H1 (cell line): Measurements from ENCODE around the gene C16orf87. TPM values are rescaled to one million over a fixed set of nuclear protein-coding genes. Genes with fewer than 3 reads are reported as not detected.

Source experiments
- CTCF ChIA-PET: fragments of 300-600 bp; sonication (Branson Sonifier 250); formaldehyde crosslinking; loops from one replicate; lab custom pipeline; 2021; ENCODE audit not compliant: partially characterized antibody; lab: Charles Lee
- POLR2A ChIA-PET: fragments of 300-600 bp; sonication (Branson Sonifier 250); formaldehyde crosslinking; loops from one replicate; lab custom pipeline; 2021; ENCODE audit warnings: inconsistent platforms; ENCODE audit not compliant: partially characterized antibody; lab: Charles Lee
- DNase-seq, 2 experiments: peaks; one replicate each; pipeline versions ENCODE4 v3.0.0 to v3.0.0-alpha.2; 2010 to 2022; ENCODE audit warnings: low spot score in 2 of 2, low read depth in 1 of 2, mixed read lengths in 1 of 2
- FAIRE-seq: peaks from 2 replicates; lab custom pipeline; 2011; peaks lifted over from hg19 to GRCh38; lab: Jason Lieb, UNC
- H2AFZ ChIP-seq: 2 replicates; pipeline ENCODE4 v1.8.1; 2012; ENCODE audit warnings: low read length, inconsistent platforms
- H2AK5ac ChIP-seq: 2 replicates; pipeline ENCODE4 v1.6.1; 2013; ENCODE audit warnings: low read depth, low read length
- H2BK120ac ChIP-seq: replicated peaks from 2 replicates; pipeline ENCODE3; 2013; ENCODE audit warnings: low read depth, low read length, inconsistent platforms
- H2BK12ac ChIP-seq: 2 replicates; pipeline ENCODE4 v1.6.1; 2013; ENCODE audit warnings: low read depth, low read length
- H2BK15ac ChIP-seq: 2 replicates; pipeline ENCODE4 v1.6.1; 2013; ENCODE audit warnings: low read length
- H2BK20ac ChIP-seq: 2 replicates; pipeline ENCODE4 v1.6.1; 2013; ENCODE audit warnings: low read length
- H2BK5ac ChIP-seq: 2 replicates; pipeline ENCODE4 v1.6.1; 2013; ENCODE audit warnings: low read depth, low read length
- H3K14ac ChIP-seq: 2 replicates; pipeline ENCODE4 v1.6.1; 2013; ENCODE audit warnings: inconsistent platforms; ENCODE audit not compliant: insufficient read length
- H3K18ac ChIP-seq: 2 replicates; pipeline ENCODE4 v1.6.1; 2013; ENCODE audit warnings: low read length; ENCODE audit errors: extremely low read depth
- H3K23ac ChIP-seq: 2 replicates; pipeline ENCODE4 v1.6.1; 2013; ENCODE audit warnings: inconsistent platforms; ENCODE audit not compliant: insufficient read length
- H3K23me2 ChIP-seq: 2 replicates; pipeline ENCODE4 v1.6.1; 2013; ENCODE audit warnings: low read depth, low read length
- H3K27ac ChIP-seq: 2 replicates; pipeline ENCODE4 v1.6.1; 2011; ENCODE audit warnings: low read depth, low read length, inconsistent platforms
- H3K27me3 ChIP-seq, 4 experiments: replicated peaks in 1 of 4; 1 replicate in 1 of 4; 2 replicates in 3 of 4; pipeline versions ENCODE4 v1.6.1 to v1.8.1; 2011 to 2013; ENCODE audit warnings: low read length in 3 of 4, mild to moderate bottlenecking in 3 of 4, inconsistent platforms in 2 of 4, mixed read lengths in 2 of 4, moderate library complexity in 1 of 4; ENCODE audit not compliant: control insufficient read depth in 3 of 4, insufficient read depth in 3 of 4; ENCODE audit errors: extremely low read depth in 1 of 4
- H3K36me3 ChIP-seq, 4 experiments: 2 replicates each; pipeline versions ENCODE4 v1.6.1 to v1.8.1; 2011 to 2013; ENCODE audit warnings: mild to moderate bottlenecking in 4 of 4, low read length in 3 of 4, moderate library complexity in 2 of 4, control low read depth in 1 of 4, inconsistent platforms in 1 of 4; ENCODE audit not compliant: insufficient read depth in 4 of 4, control insufficient read depth in 2 of 4
- H3K4ac ChIP-seq: replicated peaks from 2 replicates; pipeline ENCODE3; 2013; ENCODE audit warnings: low read length, low read depth, mixed read lengths, inconsistent platforms; ENCODE audit not compliant: insufficient read length
- H3K4me1 ChIP-seq, 4 experiments: replicated peaks in 1 of 4; 1 replicate in 1 of 4; 2 replicates in 3 of 4; pipeline versions ENCODE4 v1.6.1 to v1.8.1; 2011 to 2013; ENCODE audit warnings: low read length in 3 of 4, inconsistent platforms in 2 of 4, mixed read lengths in 1 of 4; ENCODE audit not compliant: insufficient read depth in 4 of 4, control insufficient read depth in 3 of 4
- H3K4me2 ChIP-seq, 2 experiments: 2 replicates each; pipeline versions ENCODE4 v1.6.1 to v1.8.1; 2011 to 2013; ENCODE audit warnings: low read depth in 2 of 2, low read length in 2 of 2, control low read depth in 1 of 2, inconsistent platforms in 1 of 2, mild to moderate bottlenecking in 1 of 2; ENCODE audit not compliant: insufficient read depth in 1 of 2
- H3K4me3 ChIP-seq, 4 experiments: fragments of 200-600, 300-600 bp in 1 of 4; sonication (generic), shearing (Covaris generic), sonication (Bioruptor Twin) in 1 of 4; 2 replicates each; pipeline versions ENCODE4 v1.5.1 to v1.8.1; 2011 to 2016; ENCODE audit warnings: low read length in 4 of 4, low read depth in 3 of 4, control low read depth in 2 of 4, inconsistent platforms in 2 of 4, mild to moderate bottlenecking in 2 of 4, mixed read lengths in 1 of 4, moderate library complexity in 1 of 4; ENCODE audit not compliant: insufficient read depth in 2 of 4; ENCODE audit errors: extremely low read depth in 1 of 4
- H3K56ac ChIP-seq: replicated peaks from 2 replicates; pipeline ENCODE3; 2013; ENCODE audit warnings: low read depth, mild to moderate bottlenecking, mixed read lengths, low read length, inconsistent platforms; ENCODE audit not compliant: insufficient read length
- H3K79me1 ChIP-seq: 2 replicates; pipeline ENCODE4 v1.6.1; 2013; ENCODE audit warnings: low read depth, low read length, control low read depth
- H3K79me2 ChIP-seq, 2 experiments: 2 replicates each; pipeline versions ENCODE4 v1.6.1 to v1.8.1; 2012 to 2013; ENCODE audit warnings: low read length in 2 of 2, mild to moderate bottlenecking in 2 of 2, inconsistent platforms in 1 of 2; ENCODE audit not compliant: insufficient read depth in 2 of 2, control insufficient read depth in 1 of 2
- H3K9ac ChIP-seq, 4 experiments: replicated peaks in 1 of 4; 1 replicate in 1 of 4; 2 replicates in 3 of 4; pipeline versions ENCODE4 v1.6.1 to v1.8.1; 2011 to 2013; ENCODE audit warnings: low read depth in 3 of 4, low read length in 3 of 4, control low read depth in 2 of 4, mild to moderate bottlenecking in 2 of 4, moderate library complexity in 2 of 4, inconsistent platforms in 1 of 4; ENCODE audit errors: extremely low read depth in 1 of 4
- H3K9me3 ChIP-seq, 2 experiments: 2 replicates each; pipeline versions ENCODE4 v1.6.1 to v1.8.1; 2012 to 2013; ENCODE audit warnings: mild to moderate bottlenecking in 2 of 2, moderate library complexity in 2 of 2, control low read depth in 1 of 2, inconsistent platforms in 1 of 2, low read depth in 1 of 2, low read length in 1 of 2, mixed read lengths in 1 of 2; ENCODE audit not compliant: insufficient read depth in 2 of 2
- H4K20me1 ChIP-seq, 2 experiments: replicated peaks in 1 of 2; 2 replicates each; pipeline versions ENCODE3 to v1.8.1; 2011 to 2013; ENCODE audit warnings: inconsistent platforms in 2 of 2, low read length in 2 of 2, mild to moderate bottlenecking in 1 of 2; ENCODE audit not compliant: insufficient read depth in 2 of 2, control insufficient read depth in 1 of 2
- H4K5ac ChIP-seq: 2 replicates; pipeline ENCODE4 v1.6.1; 2013; ENCODE audit warnings: low read length, low read depth, mixed read lengths, inconsistent platforms; ENCODE audit not compliant: insufficient read length
- H4K8ac ChIP-seq: 2 replicates; pipeline ENCODE4 v1.8.0; 2013; ENCODE audit warnings: mild to moderate bottlenecking, moderate library complexity, low read length, inconsistent platforms; ENCODE audit not compliant: insufficient read depth; ENCODE audit errors: extremely low read depth
- H4K91ac ChIP-seq: replicated peaks from 2 replicates; pipeline ENCODE3; 2013; ENCODE audit warnings: low read length, mixed read lengths, inconsistent platforms; ENCODE audit not compliant: insufficient read length
- ATF2 ChIP-seq: IDR thresholded peaks from 2 replicates; pipeline ENCODE4 v1.6.1; 2012; ENCODE audit warnings: low read length, inconsistent platforms
- BCL11A ChIP-seq, 2 experiments: IDR thresholded peaks; one replicate each; pipeline ENCODE4 v1.6.1; 2011; ENCODE audit warnings: low read depth in 2 of 2, low read length in 2 of 2, mild to moderate bottlenecking in 2 of 2
- CEBPB ChIP-seq: IDR thresholded peaks from 2 replicates; pipeline ENCODE4 v1.6.1; 2012; ENCODE audit warnings: low read depth, low read length
- CHD1 ChIP-seq: IDR thresholded peaks from 2 replicates; pipeline ENCODE4 v1.6.1; 2012; ENCODE audit warnings: low read depth, low read length, improper control_type of control experiment
- E2F6 ChIP-seq: IDR thresholded peaks from 2 replicates; pipeline ENCODE4 v1.6.1; 2012; ENCODE audit warnings: inconsistent platforms
- HDAC2 ChIP-seq, 2 experiments: fragments of 300-600 bp in 1 of 2; sonication (generic) in 1 of 2; IDR thresholded peaks; 2 replicates each; pipeline ENCODE4 v1.6.1; 2011 to 2012; ENCODE audit warnings: low read depth in 2 of 2, low read length in 2 of 2, mild to moderate bottlenecking in 2 of 2, moderate library complexity in 2 of 2, borderline replicate concordance in 1 of 2, inconsistent platforms in 1 of 2
- RFX5 ChIP-seq: IDR thresholded peaks from 2 replicates; pipeline ENCODE4 v1.6.1; 2011; ENCODE audit warnings: low read depth, low read length, improper control_type of control experiment, borderline replicate concordance
- RNF2 ChIP-seq: fragments of 200-900, 300-1000 bp; sonication (generic); IDR thresholded peaks from 2 replicates; pipeline ENCODE4 v1.7.1; 2016; ENCODE audit warnings: borderline replicate concordance, low read depth, mild to moderate bottlenecking, antibody characterized with exemption, low read length; ENCODE audit not compliant: poor library complexity, severe bottlenecking; ENCODE audit errors: missing control alignments
- SIN3A ChIP-seq, 2 experiments: IDR thresholded peaks in 1 of 2; conservative IDR thresholded peaks in 1 of 2; 2 replicates each; pipeline ENCODE4 v1.6.1; 2011 to 2012; ENCODE audit warnings: low read length in 2 of 2, improper control_type of control experiment in 1 of 2, low read depth in 1 of 2, mild to moderate bottlenecking in 1 of 2
- TAF7 ChIP-seq: optimal IDR thresholded peaks from 2 replicates; pipeline ENCODE3; 2011; ENCODE audit warnings: low read depth, mild to moderate bottlenecking, inconsistent platforms, low read length, moderate library complexity, borderline replicate concordance
- YY1 ChIP-seq: IDR thresholded peaks from 2 replicates; pipeline ENCODE4 v1.6.1; 2011; ENCODE audit warnings: low read depth, mild to moderate bottlenecking, low read length
- WGBS, 2 experiments: shearing (Covaris generic) in 1 of 2; methylation state at CpG; one replicate each; pipeline versions ENCODE4 v1.1.6 to v1.1.7; 2013 to 2015; ENCODE audit warnings: low lambda C conversion rate in 2 of 2, mixed read lengths in 2 of 2, inconsistent platforms in 1 of 2, low coverage in 1 of 2, missing lambda C conversion rate in 1 of 2; ENCODE audit not compliant: insufficient replicate concordance in 2 of 2, insufficient coverage in 1 of 2, insufficient read length in 1 of 2; ENCODE audit errors: extremely low coverage in 1 of 2, missing lambda C conversion rate in 1 of 2; 5-methylcytosine and 5-hydroxymethylcytosine counted together
- polyA plus RNA-seq, 7 experiments: library from polyadenylated mRNA; depleted of rRNA in 3 of 7; stranded (reverse) in 5 of 7; unstranded in 2 of 7; fragments of >200 nt in 5 of 7; fragments of 200-250 nt in 2 of 7; gene quantifications; 1 replicate in 5 of 7; 2 replicates in 1 of 7; 4 replicates in 1 of 7; pipeline versions ENCODE4 v1.2.1 to v1.2.3, GENCODE V29; 2011 to 2013; ENCODE audit warnings: missing spikeins in 2 of 7, mixed read lengths in 2 of 7
- total RNA-seq: library from RNA; stranded (reverse); fragmentation: NEBNext Ultra II Directional; extraction: Animal tissue kit (Norgen Biotek cat#: 25700); gene quantifications from 2 replicates; pipeline ENCODE4 v1.2.1, GENCODE V29; 2021

C16orf87 gene
- total and polyA plus RNA-seq, 2 of the 8 experiments (the other 6 are each of a cell fraction or from before 2014, with no cell fraction given) = 4.8 to 21.8 TPM

- DNase-seq (peak in 1 of 2 experiments; percentile 27), FAIRE-seq (no peak)
- Histone ChIP-seq H3K4me1 (no peaks in the 10 kb centered on the region), H4K20me1 (no peaks in the 10 kb centered on the region), H3K4me3 (no peak overlapping the region), H2BK120ac (no peak overlapping the region), H3K18ac (no peak overlapping the region), H2BK12ac (no peak overlapping the region), H3K9ac (no peak overlapping the region), H2BK20ac (no peak overlapping the region), H3K79me2 (no peaks in the 10 kb centered on the region), H3K23me2 (no peaks in the 10 kb centered on the region), H4K8ac (peak overlapping the region; percentile 71; the same call in 1 of the 2 replicates), H3K36me3 (no peaks in the 10 kb centered on the region), H4K91ac (no peak overlapping the region), H3K4me2 (no peak overlapping the region), H2BK5ac (no peak overlapping the region), H4K5ac (no peak overlapping the region), H3K79me1 (no peaks in the 10 kb centered on the region), H3K56ac (no peak overlapping the region), H2AK5ac (no peak overlapping the region), H2AFZ (no peak overlapping the region), H3K23ac (no peak overlapping the region), H3K27me3 (no peaks in the 10 kb centered on the region), H2BK15ac (no peak overlapping the region), H3K4ac (no peak overlapping the region), H3K27ac (no peak overlapping the region), H3K9me3 (no peaks in the 10 kb centered on the region; a peak in 1 of 4 replicates), H3K14ac (no peak overlapping the region)
- WGBS, 2 experiments = 90% methylated on average over 12 of the region's 12 CpGs; no CpG with 5 or more reads in 1 of the 2 experiments
- ChIA-PET POLR2A (no interaction called here), CTCF (interaction anchor here (0.8 to 2.1 kb wide), 2 partner anchors 12 to 66 kb away, joined by 3 to 6 read pairs; no protein-coding TSS in a partner anchor)
- TF ChIP-seq TAF7 = no peak
- TF ChIP-seq RFX5 = no peak
- TF ChIP-seq E2F6 = no peak
- TF ChIP-seq BCL11A (IDR thresholded peaks at IDR 0.05; ENCODE audit: low read depth in 2 of 2, low read length in 2 of 2) = no peak
- no peak for TF ChIP-seq ATF2
- no peak for TF ChIP-seq CEBPB
- TF ChIP-seq SIN3A (conservative IDR thresholded peaks at IDR 0.05 in 1 of 2, IDR thresholded peaks at IDR 0.05 in 1 of 2; ENCODE audit: low read depth in 1 of 2, low read length in 2 of 2) = no peak
- no peak for TF ChIP-seq CHD1
- TF ChIP-seq YY1 = no peak
- no peak for TF ChIP-seq HDAC2 (IDR thresholded peaks at IDR 0.05; ENCODE audit: borderline replicate concordance in 1 of 2, low read depth in 2 of 2, low read length in 2 of 2)
- TF ChIP-seq RNF2 = no peak
Observed at GRCh38 chr16:46777804-46778203, 53.2 kb downstream of the C16orf87 start.
